GM18517 (cell line): Measurements from ENCODE around the gene ADAMTS9.

ENCODE experiments used
- ATAC-seq: cut with Tn5 transposase; IDR thresholded peaks from one replicate; pipeline ENCODE4 v1.9.1; 2021; ENCODE audit warnings: mild to moderate bottlenecking, moderate library complexity; ENCODE audit not compliant: unreplicated experiment

Gene ADAMTS9

DNA sequence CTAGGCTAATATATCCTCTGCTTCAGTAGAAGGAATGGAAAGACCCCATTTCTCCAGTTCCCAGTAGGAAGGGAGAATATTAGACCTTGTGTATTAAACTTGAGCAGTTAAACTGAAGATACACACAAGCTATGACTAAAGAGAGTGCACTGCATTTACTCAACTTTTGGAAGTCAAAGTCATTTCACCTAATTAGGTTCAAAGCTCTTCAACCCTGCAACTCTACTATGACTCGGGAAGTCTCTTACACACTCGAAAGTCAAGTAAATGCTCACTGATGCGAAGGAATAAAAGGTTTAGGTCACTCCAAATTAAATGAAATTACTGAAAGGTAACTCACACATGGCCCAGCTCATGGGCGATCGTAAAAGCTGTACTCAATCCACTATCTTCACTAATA lies 33.8 kb downstream of the ADAMTS9 start:
- ATAC-seq, result no peak

DNA sequence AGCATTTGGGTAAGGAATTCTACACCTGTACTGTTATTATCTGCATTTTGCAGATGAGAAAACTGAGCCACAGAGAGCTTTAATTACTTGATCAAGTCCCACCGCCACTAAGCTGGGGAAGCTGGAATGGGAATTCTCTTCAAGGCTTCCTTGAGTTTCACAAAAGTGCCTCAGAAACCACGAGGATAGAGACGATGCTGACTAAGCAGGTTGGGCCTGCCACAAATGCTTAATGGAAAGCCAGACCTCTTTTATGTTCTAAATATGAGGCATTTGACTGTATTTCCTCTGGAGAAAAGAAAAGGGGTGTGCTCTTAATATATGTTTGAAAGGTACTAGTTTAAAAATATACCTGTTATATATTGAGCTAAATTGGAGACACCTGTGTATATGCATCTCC lies 34.7 kb downstream of the ADAMTS9 start:
- ATAC-seq, result no peak

DNA sequence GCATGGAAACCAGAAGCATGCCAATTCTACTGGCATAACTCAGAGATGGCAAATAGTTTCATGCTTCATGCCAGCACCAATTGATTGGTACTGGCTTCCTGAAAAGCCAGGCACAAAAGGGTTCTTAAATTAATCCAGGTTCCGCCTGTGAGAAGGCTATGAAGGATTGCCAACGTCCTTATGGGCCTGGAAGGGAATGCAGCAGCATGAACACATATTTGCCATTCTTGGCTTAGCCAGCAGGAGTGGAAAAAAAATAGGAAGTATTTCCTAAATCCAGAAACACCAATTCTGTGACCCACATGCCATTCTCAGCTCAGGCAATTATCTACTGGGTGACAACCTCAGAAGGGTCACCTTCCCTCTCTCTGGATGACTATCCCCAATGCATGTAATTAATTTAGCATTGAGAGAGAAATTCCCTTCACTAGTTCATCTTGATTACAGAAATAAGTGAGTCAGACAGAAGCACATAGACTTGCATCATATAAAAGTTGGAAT lies 36.0 kb downstream of the ADAMTS9 start:
- ATAC-seq, result no peak

DNA sequence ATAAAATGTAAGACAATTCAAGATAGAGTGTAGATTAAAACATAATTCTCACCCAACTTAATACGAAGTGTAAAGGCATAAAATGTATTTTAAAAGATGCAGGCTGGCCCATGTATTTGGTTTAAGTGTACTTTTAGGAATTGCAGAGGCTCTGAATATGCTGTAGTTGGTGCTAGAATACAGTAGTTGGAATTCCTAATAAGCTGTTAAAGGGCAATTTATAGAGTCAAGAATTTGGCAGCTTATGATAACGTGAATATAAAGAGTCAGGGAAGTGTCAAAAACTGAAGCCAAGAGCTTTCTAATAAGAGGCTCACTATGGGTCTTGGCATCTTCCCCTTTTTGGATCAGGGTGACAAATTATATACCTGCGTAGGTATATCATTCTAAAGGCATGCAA lies 36.5 kb downstream of the ADAMTS9 start:
- no peak for ATAC-seq

DNA sequence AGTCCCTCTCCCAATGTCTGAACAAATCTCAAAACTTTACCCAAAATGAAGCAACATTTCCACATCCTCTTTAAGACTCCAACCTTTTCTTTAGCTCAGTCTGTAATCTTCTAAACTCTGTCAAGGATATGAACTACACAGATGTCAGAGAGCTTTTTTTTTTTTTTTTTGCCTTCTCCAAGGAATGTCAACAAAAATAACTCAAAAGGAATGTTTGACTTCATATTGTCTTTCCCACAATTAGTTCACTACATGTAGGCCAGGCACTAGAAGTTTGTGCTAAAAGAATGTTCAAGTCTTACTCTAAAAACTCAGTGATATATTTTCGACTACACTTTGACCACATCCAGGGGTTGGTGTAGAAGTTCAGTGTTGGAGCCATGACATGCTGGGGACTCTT lies 37.1 kb downstream of the ADAMTS9 start:
- ATAC-seq, result no peak

DNA sequence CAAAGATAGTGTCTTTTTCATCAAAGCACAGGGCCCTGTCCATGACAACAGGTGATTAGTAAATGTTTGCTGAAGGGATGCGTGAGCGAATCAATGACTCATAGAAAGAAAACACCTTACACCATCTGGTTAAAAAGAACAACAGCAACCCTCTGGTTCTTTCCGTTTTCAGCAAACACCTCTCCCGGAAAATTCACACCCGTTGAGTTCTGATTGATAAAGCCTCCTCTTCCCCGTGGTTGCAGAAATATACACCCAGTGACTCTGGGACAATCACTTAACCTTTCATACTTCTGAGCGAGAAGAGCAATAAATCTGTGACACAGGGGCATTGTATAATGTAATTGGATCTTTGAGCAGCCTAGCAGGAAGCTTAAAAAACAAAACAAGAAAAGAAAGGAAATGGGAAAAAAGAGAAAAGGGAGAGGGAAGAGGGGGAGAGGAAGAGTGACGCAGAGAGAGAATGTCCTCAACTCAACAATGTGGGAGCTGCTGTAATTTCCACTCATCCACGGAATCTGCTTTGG lies 37.6 kb downstream of the ADAMTS9 start:
- ATAC-seq, result no peak

DNA sequence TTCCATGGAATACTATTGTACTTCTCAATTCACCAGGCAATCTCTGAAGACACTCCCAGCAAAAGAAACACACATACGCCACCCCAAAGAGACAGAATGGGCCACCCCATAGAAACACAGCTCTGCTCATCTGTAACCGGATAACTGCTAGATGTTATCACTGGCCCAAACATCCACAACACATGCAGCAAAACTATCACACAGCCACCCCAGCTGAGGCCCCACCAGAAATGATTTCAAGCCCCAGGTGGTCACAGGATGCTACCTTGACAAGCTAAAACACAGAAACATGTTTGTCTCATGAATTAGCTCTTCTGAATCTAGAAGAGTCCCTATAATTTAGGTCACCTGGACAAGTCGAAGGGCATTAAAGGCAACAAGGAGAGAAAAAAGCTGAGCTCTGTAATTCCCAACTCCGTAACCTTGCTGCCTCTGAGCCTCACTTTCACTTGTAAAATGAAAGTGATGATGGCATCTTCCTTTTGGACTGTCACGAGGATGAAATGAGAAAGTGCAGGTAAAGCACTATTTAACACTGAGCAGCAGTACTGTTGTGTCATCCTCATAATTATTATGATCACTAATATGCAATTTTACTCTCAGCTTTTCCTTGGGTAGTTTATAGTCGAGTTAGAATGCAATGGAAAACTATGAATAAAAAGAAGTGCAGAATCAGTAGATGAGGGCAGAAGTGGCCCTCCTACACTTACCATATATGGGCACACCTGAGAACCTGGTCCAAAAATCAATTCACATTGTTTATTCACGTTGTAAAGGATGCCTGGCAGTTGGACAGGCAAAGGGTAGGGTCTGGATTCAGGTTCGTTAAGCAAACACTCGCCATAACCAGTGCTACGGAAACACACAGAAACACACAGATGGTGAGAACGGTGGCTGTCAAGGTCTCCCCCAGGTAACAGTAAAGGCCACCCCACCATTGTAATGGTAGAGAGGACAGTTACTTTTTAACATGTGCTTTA lies 38.6 kb downstream of the ADAMTS9 start:
- no peak for ATAC-seq

DNA sequence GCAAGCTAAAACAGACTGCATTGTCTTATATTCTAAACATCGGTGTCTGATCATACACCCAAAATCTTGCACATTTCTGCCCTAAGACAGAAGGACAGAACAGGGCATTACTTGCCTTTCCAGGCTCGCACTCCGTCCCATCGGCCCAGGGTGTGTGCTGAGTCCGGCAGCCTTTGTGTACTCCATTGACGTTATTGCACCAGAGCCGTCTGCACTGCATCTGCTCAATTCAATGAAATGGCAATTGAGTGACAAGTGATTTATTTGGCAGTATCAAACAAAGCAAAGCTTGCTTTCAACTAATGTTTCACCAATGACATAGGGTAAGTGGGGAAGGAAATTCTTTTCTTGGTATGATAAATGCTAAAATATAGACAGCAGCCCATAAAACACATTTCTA lies 40.0 kb downstream of the ADAMTS9 start:
- no peak for ATAC-seq

DNA sequence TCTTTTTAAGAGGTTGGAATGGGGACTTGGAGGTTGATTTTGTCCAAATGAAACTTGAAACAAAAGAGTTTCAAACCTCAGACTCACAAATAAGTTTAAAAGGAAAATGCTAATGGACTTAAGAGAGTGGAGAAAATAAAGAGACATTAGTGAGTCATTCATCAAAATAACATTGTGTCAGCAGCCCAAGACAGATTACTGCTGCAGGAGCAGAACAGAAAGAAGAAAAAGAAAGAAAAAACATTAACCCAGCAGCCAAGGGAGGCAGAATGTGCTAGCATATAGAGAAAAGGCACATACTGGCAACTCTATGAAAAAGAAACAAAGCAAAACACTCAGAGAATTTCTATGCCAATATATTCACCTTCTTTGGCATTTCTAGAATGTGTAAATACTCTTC lies 42.6 kb downstream of the ADAMTS9 start:
- no peak for ATAC-seq

DNA sequence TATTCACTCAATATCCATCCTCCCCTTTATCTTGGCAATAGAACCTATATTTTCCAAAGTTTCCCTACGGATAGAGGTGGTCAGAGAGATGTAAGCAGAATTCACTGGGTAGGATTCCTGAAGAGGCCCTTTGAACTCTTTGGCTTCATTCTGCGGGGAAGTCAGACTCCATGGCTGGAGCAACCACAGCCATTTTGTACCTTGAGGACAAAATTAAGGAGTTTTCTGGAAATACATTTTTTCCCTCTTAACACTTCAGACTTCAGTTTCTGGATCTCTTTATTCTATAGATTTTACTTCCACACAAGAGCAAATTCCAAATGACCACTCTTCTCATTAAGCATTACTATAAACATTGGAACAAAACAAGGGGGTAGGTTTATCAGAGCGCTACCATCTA lies 43.3 kb downstream of the ADAMTS9 start:
- ATAC-seq, result no peak

DNA sequence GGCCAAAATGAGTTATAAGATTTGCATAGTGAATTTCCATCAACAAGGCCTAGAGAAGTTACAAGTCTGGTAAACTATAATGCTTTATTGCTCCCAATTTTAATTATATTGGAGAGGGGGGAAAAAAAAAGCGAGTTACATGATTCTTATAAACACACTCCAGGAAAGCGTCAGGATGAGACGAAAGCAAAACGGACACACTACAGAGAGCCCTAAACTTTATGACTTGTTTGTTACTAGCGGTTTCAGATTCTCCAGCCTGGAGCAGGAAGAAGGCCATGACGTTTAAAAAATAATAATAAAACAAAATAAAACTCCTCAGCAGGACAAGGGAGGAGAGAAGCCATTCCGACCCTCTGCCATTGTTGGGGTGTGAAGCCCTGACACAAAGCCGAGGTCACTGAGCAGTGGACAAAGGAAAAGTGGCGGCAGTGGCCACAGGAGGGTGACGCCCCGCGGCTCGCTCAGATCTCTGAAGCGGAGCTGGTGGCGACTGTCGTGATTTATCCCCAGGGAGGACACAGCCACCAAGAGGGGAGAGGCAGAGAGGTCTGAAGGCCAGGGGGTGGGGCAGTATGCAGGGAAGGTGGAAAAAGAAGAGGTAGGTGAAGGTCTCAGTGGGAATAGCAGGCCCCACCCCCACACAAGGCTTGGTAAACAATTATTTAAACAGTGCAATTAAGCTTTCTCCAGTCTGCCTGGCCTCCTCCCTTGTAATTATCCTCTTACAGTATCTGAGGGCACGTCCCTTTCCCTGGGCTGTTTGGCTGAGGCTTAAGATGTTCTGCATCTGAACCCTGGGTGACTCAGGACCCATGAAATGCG lies 45.3 kb downstream of the ADAMTS9 start:
- no peak for ATAC-seq

DNA sequence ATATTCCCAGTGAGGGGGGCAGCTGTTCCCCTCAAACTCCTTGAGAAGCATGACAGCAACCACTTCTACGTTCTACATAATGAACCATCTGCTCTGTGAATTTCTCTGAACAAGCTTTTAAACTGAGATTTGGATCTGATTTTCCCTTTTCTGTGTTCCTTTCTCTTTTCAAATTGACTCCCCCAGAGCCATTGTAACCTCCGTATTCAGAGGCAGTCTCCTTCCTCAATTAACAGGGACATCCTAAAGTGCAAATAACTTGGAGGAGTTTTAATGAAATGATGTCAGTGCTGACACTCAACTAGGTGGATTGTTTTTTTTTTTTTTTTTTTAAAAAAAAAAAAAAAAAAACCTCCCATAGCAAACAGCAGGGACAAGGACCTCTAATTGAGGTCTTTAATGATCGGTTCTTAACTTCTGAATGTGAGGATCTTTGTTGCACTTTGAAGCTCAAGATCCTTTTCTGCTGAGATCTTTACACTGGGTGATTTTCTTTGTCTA lies 48.8 kb downstream of the ADAMTS9 start:
- ATAC-seq, result no peak

DNA sequence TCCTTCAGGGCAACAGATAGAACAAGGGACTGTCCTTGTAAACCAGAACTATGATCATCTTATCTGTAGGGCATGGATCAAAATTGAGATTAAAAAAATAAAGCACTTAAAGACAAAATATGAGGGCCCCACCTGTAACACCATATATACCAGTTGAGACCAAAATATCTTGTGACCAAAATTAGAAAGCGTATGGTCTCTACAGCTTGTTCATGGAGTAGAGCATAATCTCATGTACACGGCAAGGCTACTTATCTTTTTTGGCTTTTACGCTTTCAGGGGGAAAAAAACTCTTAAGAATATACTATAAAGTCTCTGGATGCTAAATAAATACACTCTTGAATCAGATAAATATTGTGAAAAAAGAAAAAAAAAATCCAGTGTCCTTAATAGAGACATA lies 49.3 kb downstream of the ADAMTS9 start:
- ATAC-seq, result no peak

DNA sequence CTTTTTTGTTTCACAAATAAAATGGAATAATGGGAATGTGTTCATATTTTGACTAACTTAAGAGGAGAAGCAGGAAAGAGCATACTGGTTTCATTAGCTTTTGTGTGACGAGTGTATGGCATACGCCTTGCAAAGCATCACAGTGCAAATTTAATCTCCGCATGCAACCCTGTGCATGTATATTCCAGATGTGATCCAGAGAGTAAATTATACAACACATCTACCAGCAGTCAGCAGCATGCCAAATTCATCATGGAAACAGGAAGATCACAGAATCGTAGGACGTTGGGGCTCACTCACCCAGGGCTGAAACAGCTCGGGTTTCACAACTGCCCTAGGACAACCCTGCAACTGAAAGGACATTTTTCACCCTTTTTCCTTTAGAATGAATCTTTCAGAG lies 53.4 kb downstream of the ADAMTS9 start:
- no peak for ATAC-seq

DNA sequence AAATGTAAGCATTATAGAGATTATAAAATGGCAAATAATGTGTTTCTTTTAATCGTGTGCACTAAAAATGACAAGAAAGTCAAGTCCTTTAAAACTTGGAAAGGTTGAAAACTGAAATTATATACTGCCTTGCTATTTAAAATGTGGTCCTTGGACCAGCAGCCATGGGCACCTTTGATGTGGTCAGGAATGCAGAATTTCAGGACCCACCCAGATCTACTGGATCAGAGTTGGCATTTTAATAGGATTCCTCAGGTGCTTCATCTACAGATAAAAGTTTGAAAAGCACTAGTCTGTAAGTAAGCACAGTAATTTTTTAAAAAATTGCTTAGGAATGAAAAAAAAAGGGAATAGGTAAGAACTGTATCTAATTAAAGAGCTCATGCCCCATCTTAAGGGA lies 55.8 kb downstream of the ADAMTS9 start:
- no peak for ATAC-seq

DNA sequence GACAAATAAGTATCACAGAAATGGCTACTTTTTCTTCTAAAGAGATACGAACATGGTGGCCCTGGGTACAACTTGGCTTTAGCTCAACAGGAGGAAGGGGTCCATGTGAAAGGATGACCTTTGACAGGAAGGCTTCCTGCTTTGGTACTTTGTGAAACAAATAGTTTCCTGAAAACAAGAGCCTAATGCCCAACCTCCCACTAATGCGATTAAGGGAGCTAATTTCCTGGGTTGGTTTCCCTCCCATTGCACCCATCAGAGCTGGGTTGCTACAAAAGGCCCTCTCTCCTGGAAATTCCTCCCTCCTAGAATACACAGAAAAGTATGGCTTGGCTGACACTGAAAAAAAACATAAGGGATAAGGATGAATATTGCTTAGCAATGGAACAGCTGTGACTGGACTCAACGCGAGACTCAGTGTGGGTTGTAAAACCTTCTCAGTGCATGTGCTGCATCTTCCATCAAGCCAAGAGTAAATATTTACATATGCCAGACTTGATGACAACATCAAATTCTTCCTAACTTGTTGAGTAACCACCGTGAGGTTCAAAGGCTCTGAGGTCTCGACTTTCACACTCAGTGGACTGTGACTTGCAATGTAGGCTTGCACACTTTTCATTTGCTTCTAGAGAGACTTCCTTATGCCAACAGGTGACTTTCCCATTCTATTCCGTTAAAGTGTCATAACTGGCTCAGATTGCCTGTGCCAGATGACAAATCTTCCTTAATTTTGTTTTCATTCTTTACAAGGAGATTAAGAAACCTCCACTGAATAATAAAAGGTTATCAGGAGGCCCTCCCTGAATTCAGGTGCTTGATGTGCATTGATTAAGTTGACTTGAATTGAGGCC lies 60.1 kb downstream of the ADAMTS9 start:
- no peak for ATAC-seq

DNA sequence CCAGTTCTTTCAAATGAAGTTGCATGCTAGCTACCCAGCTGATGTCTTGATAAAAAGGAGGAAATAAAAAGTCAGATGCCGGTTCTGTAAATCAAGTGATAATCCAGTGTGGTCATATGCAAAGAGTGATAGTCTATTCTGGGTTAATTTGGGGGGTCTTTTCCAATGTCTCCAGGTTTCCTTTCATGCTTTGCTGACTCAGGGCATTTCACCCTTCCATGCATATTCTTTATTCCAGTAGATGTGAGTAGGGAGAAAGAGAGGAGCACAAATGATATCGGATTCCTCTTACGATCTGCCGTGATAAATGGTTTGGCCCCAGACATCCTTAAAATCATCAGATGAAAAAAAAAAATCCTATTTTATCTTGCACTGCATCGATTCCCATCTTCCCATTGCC lies 60.8 kb downstream of the ADAMTS9 start:
- ATAC-seq, result no peak

DNA sequence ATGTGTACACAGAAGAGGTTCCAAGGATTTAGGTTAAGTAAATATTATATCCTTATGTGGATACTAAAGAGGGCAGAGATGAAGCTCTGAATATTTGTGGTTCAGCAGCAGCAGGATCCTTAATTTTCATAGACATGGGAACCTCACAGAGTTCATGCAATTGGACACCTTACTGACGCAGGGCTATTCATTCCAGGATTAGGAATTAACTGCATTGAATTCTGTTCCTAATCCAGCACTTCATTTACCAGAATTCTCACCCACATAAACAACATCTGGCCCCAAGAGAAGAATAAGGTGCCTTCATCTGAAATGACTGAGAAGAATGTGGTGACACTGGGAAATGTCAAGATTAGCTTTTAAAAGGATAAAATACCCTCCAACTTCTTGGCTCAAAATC lies 62.4 kb downstream of the ADAMTS9 start:
- no peak for ATAC-seq

DNA sequence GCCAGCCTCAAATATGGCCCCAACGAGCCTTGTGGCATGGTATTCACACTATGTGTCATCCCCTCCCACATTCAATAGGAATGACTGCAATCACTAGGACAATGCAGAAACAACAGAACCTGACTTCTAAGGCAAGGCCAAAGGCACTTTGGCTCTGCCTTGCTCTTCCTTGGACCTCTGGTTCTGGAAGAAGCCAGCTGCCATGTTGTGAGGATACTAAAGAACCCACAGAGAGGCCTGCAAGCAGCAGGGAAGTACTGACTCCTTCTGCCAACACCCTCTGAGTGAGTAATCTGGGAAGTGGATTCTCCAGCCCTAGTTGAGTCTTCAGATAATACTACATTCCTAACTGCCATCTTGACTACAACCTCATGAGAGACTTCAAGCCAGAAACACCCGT lies 64.7 kb downstream of the ADAMTS9 start:
- ATAC-seq, result no peak

DNA sequence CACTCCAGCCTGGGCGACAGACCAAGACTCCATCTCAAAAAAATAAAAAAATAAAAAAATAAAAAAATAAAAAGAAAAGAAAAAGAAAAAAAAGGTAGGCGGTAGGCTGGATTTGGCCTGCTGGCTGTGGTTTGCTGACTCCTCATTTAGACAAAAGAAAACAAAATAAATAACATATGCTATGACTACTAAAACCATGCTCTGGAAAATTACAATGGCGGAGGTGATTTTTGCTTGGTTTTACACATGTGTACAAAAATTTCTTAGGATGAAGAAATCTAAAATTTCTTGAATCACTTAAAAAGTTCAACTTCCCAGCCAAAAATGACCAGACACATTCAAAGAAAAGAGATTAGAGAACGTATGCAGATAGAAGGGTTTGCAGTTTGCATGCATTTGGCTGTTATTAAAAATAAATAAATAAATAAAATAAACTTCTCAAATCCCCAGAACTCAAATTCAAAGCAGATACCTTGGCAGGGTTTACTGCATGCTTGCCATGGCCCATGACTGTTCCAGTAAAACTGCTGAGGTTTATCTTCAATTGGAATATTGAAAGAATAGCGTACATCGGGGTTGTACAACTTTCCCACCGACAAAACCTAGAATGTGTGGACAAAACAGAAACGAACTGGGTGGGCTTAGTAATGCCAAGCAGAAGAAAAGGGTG lies 65.9 kb downstream of the ADAMTS9 start:
- ATAC-seq, result no peak
